Effector memory CD8-positive, alpha-beta T cell (primary cell): ENCODE results near the gene RDH5.

Experiments used
- ATAC-seq: fragments of 150-1000 bp; cut with Tn5 transposase; replicated peaks from 2 replicates; pipeline ENCODE4 v1.10.0; 2021; ENCODE audit warnings: mild to moderate bottlenecking, moderate library complexity
- DNase-seq, 3 experiments: peaks; one replicate each; pipeline ENCODE4 v3.0.0; 2021
- H3K27ac Mint-ChIP-seq, 2 donors: one replicate each; pipeline ENCODE4 v1.8.0; 2022; ENCODE audit warnings: mild to moderate bottlenecking in 2 of 2, mixed read lengths in 2 of 2, moderate library complexity in 2 of 2
- H3K27me3 Mint-ChIP-seq, 2 donors: one replicate each; pipeline ENCODE4 v1.8.0; 2022; ENCODE audit warnings: mixed read lengths in 2 of 2
- H3K36me3 Mint-ChIP-seq: one replicate; pipeline ENCODE4 v1.8.0; 2022; ENCODE audit warnings: mild to moderate bottlenecking, moderate library complexity, mixed read lengths; ENCODE audit not compliant: insufficient read depth
- H3K4me1 Mint-ChIP-seq, 2 donors: one replicate each; pipeline ENCODE4 v1.8.0; 2022; ENCODE audit warnings: low read depth in 2 of 2, mixed read lengths in 2 of 2
- H3K4me3 Mint-ChIP-seq, 2 donors: one replicate each; pipeline ENCODE4 v1.8.0; 2022; ENCODE audit warnings: mild to moderate bottlenecking in 2 of 2, mixed read lengths in 2 of 2, moderate library complexity in 2 of 2
- H3K9me3 Mint-ChIP-seq, 2 donors: one replicate each; pipeline ENCODE4 v1.8.0; 2022; ENCODE audit warnings: mixed read lengths in 2 of 2

Gene RDH5

GRCh38 chr12:55711786-55712553 lies 8.2 kb upstream of the RDH5 start:
- Mint-ChIP-seq H3K9me3 (peaks cover 0 to 1% of the 10 kb centered on the region in 2 donors), H3K27me3 (peaks cover 26 to 36% of the 10 kb centered on the region in 2 donors), H3K4me3 (no peak overlapping the region), H3K36me3 (peaks cover 17% of the 10 kb centered on the region), H3K27ac (no peak overlapping the region), H3K4me1 (peaks cover 23 to 27% of the 10 kb centered on the region in 2 donors)
- no peak for ATAC-seq
- DNase-seq: no peak

- H3K27ac Mint-ChIP-seq: no peak overlapping the region
- no peak overlapping the region for H3K4me3 Mint-ChIP-seq
- H3K36me3 Mint-ChIP-seq: peaks cover 17% of the 10 kb centered on the region
- H3K4me1 Mint-ChIP-seq: peaks cover 24 to 31% of the 10 kb centered on the region in 2 donors
- DNase-seq: no peak
- H3K9me3 Mint-ChIP-seq: peaks cover 0 to 1% of the 10 kb centered on the region in 2 donors
- peaks cover 22 to 29% of the 10 kb centered on the region in 2 donors for H3K27me3 Mint-ChIP-seq
- no peak for ATAC-seq
Measured at GRCh38 chr12:55712700-55713415, 7.3 kb upstream of the RDH5 start.

GRCh38 chr12:55713721-55714120 lies 6.5 kb upstream of the RDH5 start:
- no peak for DNase-seq
- Mint-ChIP-seq H3K27me3 (peaks cover 14 to 21% of the 10 kb centered on the region in 2 donors), H3K4me1 (peaks cover 22% of the 10 kb centered on the region in 2 donors), H3K4me3 (no peak overlapping the region), H3K36me3 (peaks cover 17% of the 10 kb centered on the region), H3K27ac (no peak overlapping the region), H3K9me3 (peaks cover 0 to 1% of the 10 kb centered on the region in 2 donors)
- no peak for ATAC-seq

DNA sequence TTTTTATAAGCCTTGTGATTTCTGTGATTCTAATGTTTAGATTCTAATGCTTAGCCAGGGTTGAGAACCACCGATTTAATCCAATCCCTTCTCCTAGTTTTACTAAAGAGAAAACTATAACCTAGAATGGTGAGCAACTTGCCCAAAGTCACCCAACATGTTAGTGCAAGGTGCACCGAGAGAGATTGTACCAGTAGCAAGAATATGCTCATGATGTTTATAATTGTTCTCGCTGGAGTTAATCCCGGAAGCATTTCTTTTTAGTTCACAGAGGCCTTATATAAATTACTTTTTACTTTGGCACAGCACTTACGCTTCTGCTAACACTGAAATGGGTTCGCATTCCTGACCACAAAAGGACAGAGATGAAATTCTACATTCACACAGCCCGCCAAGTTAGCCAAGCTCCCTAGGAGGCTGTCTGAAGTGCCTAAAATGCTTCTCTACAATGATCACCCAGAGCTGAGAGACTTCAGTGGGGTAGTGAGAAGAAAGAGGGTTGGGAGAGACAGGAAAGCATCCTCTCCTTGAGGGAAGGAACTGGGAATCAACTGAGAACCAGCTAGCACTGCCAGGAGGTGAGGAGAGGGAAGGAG lies 4.9 kb upstream of the RDH5 start:
- ATAC-seq (no peak), DNase-seq (no peak)
- H3K27me3 Mint-ChIP-seq: peaks cover 0 to 8% of the 10 kb centered on the region in 2 donors
- peaks cover 18 to 21% of the 10 kb centered on the region in 2 donors for H3K4me1 Mint-ChIP-seq
- H3K4me3 Mint-ChIP-seq: peak overlapping the region; percentile 92 to 94
- H3K27ac Mint-ChIP-seq: peak overlapping the region; percentile 97
- H3K36me3 Mint-ChIP-seq: peaks cover 17% of the 10 kb centered on the region
- peaks cover 0 to 1% of the 10 kb centered on the region in 2 donors for H3K9me3 Mint-ChIP-seq

DNA sequence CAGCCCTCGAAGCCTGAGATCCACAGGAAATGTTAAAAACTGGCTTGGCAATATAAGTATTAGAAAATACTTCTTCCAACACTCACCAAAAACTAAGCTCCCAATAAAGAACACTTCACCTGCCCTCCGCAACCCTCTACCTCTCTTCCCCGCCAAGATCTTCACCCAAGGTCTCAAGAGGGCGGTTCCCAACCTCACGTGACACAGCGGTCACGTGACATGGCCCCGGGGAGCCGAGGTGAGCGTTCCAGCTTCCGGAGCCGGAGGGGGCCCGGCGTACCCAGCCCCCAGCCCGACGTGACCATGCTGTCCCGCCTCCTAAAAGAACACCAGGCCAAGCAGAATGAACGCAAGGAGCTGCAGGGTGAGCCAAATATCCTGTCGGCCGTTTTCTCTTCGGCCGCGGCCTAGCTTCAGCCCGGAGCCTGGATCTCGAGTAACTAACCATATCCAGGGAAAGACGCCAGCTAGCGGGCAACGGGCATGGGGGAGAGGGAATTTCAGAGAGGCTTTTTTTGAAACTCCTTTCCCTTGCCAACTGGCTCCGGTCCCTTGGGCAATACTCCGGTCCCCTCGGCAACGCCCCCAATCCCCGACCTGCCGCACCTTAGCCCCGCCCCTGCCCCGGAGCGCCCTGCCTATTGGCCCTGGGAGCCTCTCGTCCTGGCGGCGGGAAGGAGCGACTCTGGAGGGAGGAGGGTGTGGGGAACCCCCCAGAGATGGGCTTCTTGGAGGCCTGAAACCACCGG lies 4.2 kb upstream of the RDH5 start, which contains the start of gene BLOC1S1:
TSS of gene BLOC1S1 (plus strand) at position 214 of the 749 bp plus-strand sequence. CDS start at position 220, 6 bp downstream.
- Mint-ChIP-seq H3K36me3 (peaks cover 17% of the 10 kb centered on the region), H3K4me3 (peak within 1 kb of the TSS; percentile 92 to 94), H3K27me3 (peaks cover 0 to 8% of the 10 kb centered on the region in 2 donors), H3K9me3 (peaks cover 0 to 1% of the 10 kb centered on the region in 2 donors), H3K4me1 (peaks cover 18 to 21% of the 10 kb centered on the region in 2 donors), H3K27ac (peak within 1 kb of the TSS; percentile 97)
- ATAC-seq (peak; percentile 90), DNase-seq (peak; percentile 89 to 91 (median 90))

GRCh38 chr12:55716582-55716957 lies 3.6 kb upstream of the RDH5 start:
- ATAC-seq (no peak), DNase-seq (no peak)
- Mint-ChIP-seq H3K27me3 (peaks cover 0 to 7% of the 10 kb centered on the region in 2 donors), H3K4me1 (peaks cover 18 to 24% of the 10 kb centered on the region in 2 donors), H3K4me3 (peak overlapping the region; percentile 92 to 94), H3K9me3 (peaks cover 0 to 1% of the 10 kb centered on the region in 2 donors), H3K36me3 (peaks cover 17% of the 10 kb centered on the region), H3K27ac (peak overlapping the region; percentile 97)

DNA sequence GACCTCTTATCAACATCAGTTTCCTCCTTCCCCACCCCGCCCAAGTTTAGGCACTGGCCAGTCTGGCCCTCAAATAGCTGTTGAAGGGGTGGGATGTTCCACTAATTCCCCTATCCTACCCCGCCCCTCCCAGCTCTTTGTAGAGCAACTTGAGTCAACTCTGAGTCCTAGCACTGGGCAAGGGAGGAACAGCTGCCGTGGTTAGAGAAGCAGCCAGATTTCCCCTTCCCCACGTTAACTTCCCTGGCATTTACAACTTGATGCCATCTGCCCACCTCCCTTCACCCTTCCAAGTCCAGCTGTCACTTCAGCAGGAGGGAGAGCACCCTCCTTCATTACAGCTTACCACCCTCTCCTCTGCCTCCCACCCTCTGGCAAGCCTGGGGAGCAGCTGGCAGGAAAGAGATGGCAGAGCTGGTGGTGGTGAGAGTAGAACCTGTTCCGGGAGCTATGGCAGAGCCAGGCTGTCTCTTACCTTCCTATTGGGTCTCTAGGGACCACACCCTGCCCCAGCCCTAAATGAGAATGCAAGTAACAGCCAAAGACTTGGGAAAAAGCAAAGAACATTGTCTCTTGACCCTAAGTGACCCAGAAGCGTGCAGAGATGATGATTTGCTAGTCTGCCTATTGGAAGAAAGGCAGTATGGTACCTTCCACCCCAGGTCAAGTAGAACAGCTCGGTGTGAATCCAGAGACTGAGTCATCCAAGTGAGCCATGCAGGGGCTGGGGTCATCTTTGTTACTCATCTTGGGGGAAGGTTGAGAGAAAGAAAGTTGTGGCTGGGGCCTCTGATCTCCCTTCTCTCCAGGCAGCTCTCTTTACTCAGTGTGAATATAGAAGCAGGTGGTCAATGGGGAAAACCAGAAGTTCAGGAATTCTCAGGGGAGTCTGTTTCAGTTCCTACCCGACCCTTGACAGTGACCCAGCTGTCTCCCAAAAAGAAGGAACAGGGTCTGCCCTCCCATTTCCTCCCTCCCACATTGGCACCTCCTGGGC lies 2.9 kb upstream of the RDH5 start:
- peaks cover 18 to 24% of the 10 kb centered on the region in 2 donors for H3K4me1 Mint-ChIP-seq
- H3K4me3 Mint-ChIP-seq: peak overlapping the region; percentile 92 to 94
- DNase-seq: no peak
- H3K36me3 Mint-ChIP-seq: peaks cover 17% of the 10 kb centered on the region
- H3K27ac Mint-ChIP-seq: peak overlapping the region; percentile 97
- peaks cover 0 to 1% of the 10 kb centered on the region in 2 donors for H3K9me3 Mint-ChIP-seq
- no peak for ATAC-seq
- no peaks in the 10 kb centered on the region for H3K27me3 Mint-ChIP-seq

DNA sequence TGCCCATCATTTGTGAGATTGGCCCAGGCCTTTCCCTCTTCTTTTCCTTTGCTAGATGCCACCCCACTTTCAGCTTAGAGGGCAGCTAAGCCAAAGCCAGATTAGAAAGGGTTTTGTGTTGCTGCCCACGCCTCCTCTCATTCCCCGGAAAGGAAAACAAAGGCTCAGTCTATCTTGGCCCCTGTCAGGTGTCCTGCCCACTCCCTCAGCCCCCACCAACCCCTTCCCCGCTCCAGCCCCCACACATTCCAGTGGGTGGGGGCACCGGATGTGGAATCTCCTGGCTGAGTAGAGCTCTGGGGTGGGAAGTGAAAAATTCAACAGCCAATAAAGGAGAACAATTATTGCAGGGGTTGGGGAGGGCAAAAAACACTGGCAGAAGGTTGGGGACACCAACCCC lies 2.2 kb upstream of the RDH5 start:
- peaks cover 18 to 24% of the 10 kb centered on the region in 2 donors for H3K4me1 Mint-ChIP-seq
- peak overlapping the region; percentile 92 to 94 for H3K4me3 Mint-ChIP-seq
- H3K27ac Mint-ChIP-seq: peak overlapping the region; percentile 67 to 97

DNA sequence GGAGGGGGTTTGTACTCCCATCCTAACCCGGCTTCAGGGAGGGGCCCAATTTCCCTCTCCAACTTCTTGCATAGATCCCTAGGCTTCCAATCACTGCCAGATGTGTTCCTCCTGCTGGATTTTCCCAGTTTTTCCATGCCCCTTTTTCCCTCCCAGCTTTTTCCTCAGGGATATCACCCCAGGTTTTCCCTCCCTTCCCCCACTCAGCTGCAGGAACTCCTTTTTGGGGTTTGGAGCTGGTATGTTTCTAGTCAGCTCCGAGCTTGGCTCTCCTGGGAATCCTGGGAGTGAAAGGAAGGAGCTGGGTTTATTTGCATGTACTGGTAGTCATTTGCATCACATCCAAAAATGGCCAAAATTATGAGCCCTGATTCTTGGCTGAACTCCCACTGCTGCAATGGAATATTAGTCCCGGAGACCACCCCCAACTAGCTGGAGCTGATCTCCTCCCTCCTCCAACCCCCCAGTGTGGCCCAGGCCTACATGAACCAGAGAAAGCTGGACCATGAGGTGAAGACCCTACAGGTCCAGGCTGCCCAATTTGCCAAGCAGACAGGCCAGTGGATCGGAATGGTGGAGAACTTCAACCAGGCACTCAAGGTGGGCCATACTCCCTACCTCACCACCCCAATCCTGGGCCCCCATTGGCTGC lies 1.4 kb upstream of the RDH5 start:
- no peak for ATAC-seq
- Mint-ChIP-seq H3K9me3 (peaks cover 0 to 1% of the 10 kb centered on the region in 2 donors), H3K27ac (peak overlapping the region in 1 of 2 donors; percentile 67), H3K4me3 (no peak overlapping the region), H3K4me1 (peaks cover 18 to 24% of the 10 kb centered on the region in 2 donors), H3K27me3 (no peaks in the 10 kb centered on the region), H3K36me3 (peaks cover 18% of the 10 kb centered on the region)
- no peak for DNase-seq

More for the DNA sequence above, 2.2 kb upstream of the RDH5 start:
- ATAC-seq (no peak), DNase-seq (no peak)
- Mint-ChIP-seq H3K9me3 (peaks cover 0 to 1% of the 10 kb centered on the region in 2 donors), H3K27me3 (no peaks in the 10 kb centered on the region), H3K36me3 (peaks cover 17% of the 10 kb centered on the region)

- peaks cover 18 to 24% of the 10 kb centered on the region in 2 donors for H3K4me1 Mint-ChIP-seq
- peaks cover 0 to 1% of the 10 kb centered on the region in 2 donors for H3K9me3 Mint-ChIP-seq
- ATAC-seq (no peak), DNase-seq (no peak)
- H3K4me3 Mint-ChIP-seq: no peak overlapping the region
- no peak overlapping the region for H3K27ac Mint-ChIP-seq
- no peaks in the 10 kb centered on the region for H3K27me3 Mint-ChIP-seq
- peaks cover 19% of the 10 kb centered on the region for H3K36me3 Mint-ChIP-seq
Measured at GRCh38 chr12:55719371-55719770, 822 bp upstream of the RDH5 start.

- no peak overlapping the region for H3K27ac Mint-ChIP-seq
- H3K27me3 Mint-ChIP-seq: no peaks in the 10 kb centered on the region
- H3K4me3 Mint-ChIP-seq: no peak overlapping the region
- no peak for ATAC-seq
- peaks cover 16 to 27% of the 10 kb centered on the region in 2 donors for H3K4me1 Mint-ChIP-seq
- no peak for DNase-seq
- peaks cover 16% of the 10 kb centered on the region for H3K36me3 Mint-ChIP-seq
- H3K9me3 Mint-ChIP-seq: no peaks in the 10 kb centered on the region
Measured at GRCh38 chr12:55720894-55721444, 776 bp downstream of the RDH5 start.
